HepG2 (cell line): ENCODE measurements around the gene FSCN2. TPM values are rescaled to one million over a fixed set of nuclear protein-coding genes. Genes with fewer than 3 reads are reported as not detected.

Experiments
- ATF5 ChIP-seq: sonication (generic); formaldehyde crosslinking; IDR thresholded peaks from 2 replicates; pipeline ENCODE4 v1.4.0; 2020; ENCODE audit warnings: mild to moderate bottlenecking, low read depth, missing genetic modification reagents
- GATAD1 ChIP-seq: IDR thresholded peaks from 2 replicates; pipeline ENCODE4 v1.6.1; 2016; ENCODE audit warnings: missing genetic modification reagents, missing compliant biosample characterization
- HNF1A ChIP-seq, 2 experiments: sonication (generic) in 1 of 2; formaldehyde crosslinking in 1 of 2; IDR thresholded peaks; 2 replicates each; pipeline versions ENCODE4 v1.4.0 to v1.6.1; 2016 to 2020; ENCODE audit warnings: borderline replicate concordance in 1 of 2, low read depth in 1 of 2, mild to moderate bottlenecking in 1 of 2, missing genetic modification reagents in 1 of 2
- KLF15 ChIP-seq: sonication (generic); formaldehyde crosslinking; IDR thresholded peaks from 2 replicates; pipeline ENCODE4 v1.8.1; 2023; ENCODE audit warnings: borderline replicate concordance, mild to moderate bottlenecking, inconsistent platforms, missing genetic modification reagents, mixed read lengths
- NFE2L2 ChIP-seq: fragments of 150-350 bp; IDR thresholded peaks from 2 replicates; pipeline ENCODE4 v1.6.1; 2014; ENCODE audit warnings: low read length
- NR2F1 ChIP-seq, 2 experiments: fragments of 450-650 bp in 1 of 2; formaldehyde crosslinking in 1 of 2; IDR thresholded peaks; 2 replicates each; pipeline versions ENCODE4 v1.5.0 to v1.6.1; 2016 to 2020; ENCODE audit warnings: mild to moderate bottlenecking in 1 of 2, missing compliant biosample characterization in 1 of 2, missing genetic modification reagents in 1 of 2, moderate library complexity in 1 of 2
- RBM22 ChIP-seq: fragments of 200-400 bp; formaldehyde crosslinking; optimal IDR thresholded peaks from 2 replicates; pipeline ENCODE3; 2017; ENCODE audit warnings: mild to moderate bottlenecking, low read length, moderate library complexity
- RELA ChIP-seq: sonication (generic); formaldehyde crosslinking; IDR thresholded peaks from 2 replicates; pipeline ENCODE4 v1.4.0; 2020; ENCODE audit warnings: missing genetic modification reagents
- RXRA ChIP-seq: sonication (generic); formaldehyde crosslinking; IDR thresholded peaks from 2 replicates; pipeline ENCODE4 v1.5.1; 2020; ENCODE audit warnings: missing genetic modification reagents
- SETDB1 ChIP-seq: sonication (generic); formaldehyde crosslinking; IDR thresholded peaks from 2 replicates; pipeline ENCODE4 v1.5.1; 2020; ENCODE audit warnings: missing genetic modification reagents, mild to moderate bottlenecking, borderline replicate concordance
- SOX13 ChIP-seq, 3 experiments: fragments of 450-650 bp in 1 of 3; sonication (generic) in 1 of 3; formaldehyde crosslinking in 1 of 3; IDR thresholded peaks in 2 of 3; conservative IDR thresholded peaks in 1 of 3; 2 replicates each; pipeline versions ENCODE4 v1.5.0 to v1.6.1; 2016 to 2020; ENCODE audit warnings: antibody characterized with exemption in 1 of 3, mild to moderate bottlenecking in 1 of 3, missing compliant biosample characterization in 1 of 3, missing genetic modification reagents in 1 of 3, moderate library complexity in 1 of 3
- STAG1 ChIP-seq: sonication (generic); formaldehyde crosslinking; IDR thresholded peaks from 2 replicates; pipeline ENCODE4 v1.4.0; 2020; ENCODE audit warnings: missing genetic modification reagents
- TAF15 ChIP-seq: fragments of 200-400 bp; formaldehyde crosslinking; IDR thresholded peaks from one replicate; pipeline ENCODE4 v1.6.1; 2018; ENCODE audit warnings: mild to moderate bottlenecking, low read depth, low read length; ENCODE audit not compliant: poor library complexity, severe bottlenecking
- ZBTB43 ChIP-seq: sonication (generic); formaldehyde crosslinking; conservative IDR thresholded peaks from 2 replicates; pipeline ENCODE4 v1.4.0; 2020; ENCODE audit warnings: missing genetic modification reagents
- ZNF263 ChIP-seq: sonication (generic); formaldehyde crosslinking; IDR thresholded peaks from 2 replicates; pipeline ENCODE4 v1.4.0; 2020; ENCODE audit warnings: missing genetic modification reagents
- ZNF414 ChIP-seq: sonication (generic); formaldehyde crosslinking; IDR thresholded peaks from 2 replicates; pipeline ENCODE4 v1.5.0; 2020; ENCODE audit warnings: missing genetic modification reagents
- ZNF451 ChIP-seq: sonication (generic); formaldehyde crosslinking; IDR thresholded peaks from 2 replicates; pipeline ENCODE4 v1.5.0; 2020; ENCODE audit warnings: mild to moderate bottlenecking, missing genetic modification reagents
- ZNF883 ChIP-seq: sonication (generic); formaldehyde crosslinking; IDR thresholded peaks from 2 replicates; pipeline ENCODE4 v1.5.1; 2020; ENCODE audit warnings: mild to moderate bottlenecking, missing genetic modification reagents; ENCODE audit errors: not compliant biosample characterization
- polyA plus RNA-seq, 8 experiments: library from polyadenylated mRNA; depleted of rRNA in 3 of 8; stranded (reverse) in 7 of 8; unstranded in 1 of 8; fragments of >200 nt; fragmentation: Illumina TruSeq in 4 of 8; extraction: Trizol in 4 of 8; gene quantifications; 2 replicates each; pipeline versions ENCODE4 v1.2.1 to v1.2.3, GENCODE V29; 2011 to 2016; ENCODE audit warnings: low read depth in 4 of 8, missing spikeins in 1 of 8, mixed read lengths in 1 of 8; ENCODE audit not compliant: insufficient read depth in 1 of 8
- total RNA-seq, 5 experiments: library from RNA; depleted of rRNA; stranded (reverse); fragments of >200 nt; fragmentation: Illumina TruSeq; extraction: Trizol; gene quantifications; 2 replicates each; pipeline ENCODE4 v1.2.3, GENCODE V29; 2016; ENCODE audit warnings: low read depth in 1 of 5

Gene FSCN2
- total and polyA plus RNA-seq, 2 of the 13 experiments (the other 11 are each of a cell fraction or from before 2014, with no cell fraction given), result 0.09 TPM; not detected in 1

- TF ChIP-seq ZNF414 (0 out of 2 replicates have a peak, but pooled peaks have one; percentile 66), ZNF451 (CRISPR knock-in tag) (peak; percentile 83), ZBTB43 (CRISPR knock-in tag) (no peak; the same call in 1 of the 2 replicates), SOX13 (IDR thresholded peaks at IDR 0.05) (no peak), SOX13 (CRISPR knock-in tag; conservative IDR thresholded peaks at IDR 0.05 in 1 of 2, IDR thresholded peaks at IDR 0.05 in 1 of 2) (peak in 1 of 2 experiments; percentile 42; a peak in 2 of 4 replicates), HNF1A (IDR thresholded peaks at IDR 0.05; ENCODE audit: low read depth) (no peak), HNF1A (CRISPR knock-in tag; IDR thresholded peaks at IDR 0.05; ENCODE audit: borderline replicate concordance) (peak; percentile 36; the same call in 1 of the 2 replicates), NFE2L2 (peak; percentile 6; the same call in 1 of the 2 replicates), STAG1 (CRISPR knock-in tag) (peak; percentile 99), ZNF883 (CRISPR knock-in tag) (peak; percentile 96), SETDB1 (CRISPR knock-in tag) (no peak), RELA (CRISPR knock-in tag) (no peak), KLF15 (no peak; the same call in 1 of the 2 replicates), NR2F1 (CRISPR knock-in tag; IDR thresholded peaks at IDR 0.05) (no peak), RXRA (CRISPR knock-in tag) (peak; percentile 2), ATF5 (no peak), GATAD1 (CRISPR knock-in tag) (peak; percentile 56; the same call in 1 of the 2 replicates), TAF15 (peak; percentile 80), ZNF263 (CRISPR knock-in tag) (peak; percentile 85), RBM22 (no peak)
These were observed 43.8 kb upstream of the FSCN2 start (continued) for GRCh38 chr17:81484195-81484979.
